ENCODE results near the gene DNAJC27. TPM values are rescaled to one million over a fixed set of nuclear protein-coding genes. Genes with fewer than 3 reads are reported as not detected.

DNAJC27 gene
- total and polyA plus RNA-seq, 9 of the 15 experiments (the other 6 are each of a cell fraction or from before 2014, with no cell fraction given) = 0.53 to 5.9 (median 3.0) TPM

- Histone ChIP-seq H3K9me1 (ENCODE audit: control insufficient read depth, insufficient read depth, low read length) (peaks cover 12% of the 10 kb centered on the region), H3K4me1 (replicated peaks in 1 of 2; ENCODE audit: control insufficient read depth in 2 of 2, insufficient read depth in 2 of 2, low read length in 2 of 2) (peaks cover 24 to 37% of the 10 kb centered on the region in 2 experiments; a peak in 4 of 5 replicates), H2AFZ (ENCODE audit: low read depth, low read length) (no peak overlapping the region), H3K79me2 (ENCODE audit: control insufficient read depth, insufficient read depth, low read length) (peaks cover 37% of the 10 kb centered on the region), H3K9me3 (replicated peaks; ENCODE audit: control insufficient read depth, insufficient read depth, low read depth, low read length) (peaks cover 5% of the 10 kb centered on the region), H3K27me3 (ENCODE audit: control insufficient read depth in 2 of 2, insufficient read depth in 2 of 2, low read length in 2 of 2) (no peaks in the 10 kb centered on the region), H3K27ac (ENCODE audit: extremely low read depth, low read depth, low read length) (no peak overlapping the region), H4K20me1 (replicated peaks; ENCODE audit: control insufficient read depth, insufficient read depth, low read length) (peaks cover 14% of the 10 kb centered on the region), H3K4me2 (ENCODE audit: insufficient read depth, low read length) (no peak overlapping the region), H3K4me3 (no peak overlapping the region), H3K36me3 (ENCODE audit: control insufficient read depth, insufficient read depth, low read length) (peaks cover 68% of the 10 kb centered on the region; the same call in 2 of the 3 replicates), H3K9ac (ENCODE audit: insufficient read depth in 1 of 2, low read depth in 2 of 2, low read length in 2 of 2) (no peak overlapping the region)
- no peak for TF ChIP-seq TBL1XR1 (IDR thresholded peaks at IDR 0.05; ENCODE audit: low read length in 2 of 2)
- TF ChIP-seq ZNF764 (CRISPR knock-in tag; IDR thresholded peaks at IDR 0.05; ENCODE audit: low read depth) = no peak
- TF ChIP-seq CXXC5 (CRISPR knock-in tag; IDR thresholded peaks at IDR 0.05) = no peak
- no peak for TF ChIP-seq NR3C1 (CRISPR knock-in tag; IDR thresholded peaks at IDR 0.05)
- no peak for TF ChIP-seq BDP1 (IDR thresholded peaks at IDR 0.05; ENCODE audit: insufficient read depth, insufficient read length)
- no peak for TF ChIP-seq ZBTB26 (CRISPR knock-in tag; IDR thresholded peaks at IDR 0.05)
- TF ChIP-seq RFX1 (IDR thresholded peaks at IDR 0.05) = no peak
- TF ChIP-seq ZNF12 (CRISPR knock-in tag; IDR thresholded peaks at IDR 0.05) = no peak
- TF ChIP-seq NR2C2 (CRISPR knock-in tag; IDR thresholded peaks at IDR 0.05) = no peak
- TF ChIP-seq NR2C2 (tag; IDR thresholded peaks at IDR 0.05) = no peak
- no peak for TF ChIP-seq HCFC1 (IDR thresholded peaks at IDR 0.05; ENCODE audit: low read depth, low read length)
- no peak for TF ChIP-seq SAP30 (IDR thresholded peaks at IDR 0.05; ENCODE audit: borderline replicate concordance, insufficient read depth, low read depth, low read length, poor library complexity, severe bottlenecking)
- TF ChIP-seq HDAC3 (IDR thresholded peaks at IDR 0.05; ENCODE audit: borderline replicate concordance, partially characterized antibody) = no peak
- no peak for TF ChIP-seq MEIS2 (IDR thresholded peaks at IDR 0.05; ENCODE audit: partially characterized antibody)
- no peak for TF ChIP-seq WHSC1 (IDR thresholded peaks at IDR 0.05; ENCODE audit: low read length)
- no peak for TF ChIP-seq PML (IDR thresholded peaks at IDR 0.05; ENCODE audit: low read length)
- TF ChIP-seq HINFP (tag; conservative IDR thresholded peaks at IDR 0.05; ENCODE audit: low read depth) = no peak
- TF ChIP-seq MCM5 (IDR thresholded peaks at IDR 0.05; ENCODE audit: low read depth) = no peak
- TF ChIP-seq XRCC3 (IDR thresholded peaks at IDR 0.05) = no peak
- POLR2A ChIA-PET = no interaction called here
- BruUV-seq (replicated peaks) = no TSS peak
- CTCF ChIA-PET (ENCODE audit: low intra/inter-chr PET ratio) = interaction anchor here (0.6 kb wide), 1 partner anchor 215 kb away, joined by 3 read pairs; no protein-coding TSS in a partner anchor
- in situ Hi-C loops (cut with MboI) (no loop called here), intact Hi-C loops (cut with micrococcal nuclease) (no loop called here)
- 68% methylated on average over 4 of the region's 5 CpGs for WGBS (ENCODE audit: insufficient coverage, low coverage, missing lambda C conversion rate)
- FAIRE-seq = no peak
- ATAC-seq = no peak
- DNase-seq (ENCODE audit: extremely low read depth in 1 of 4, low spot score in 3 of 4) = peak in 1 of 4 experiments; percentile 35
Measured at GRCh38 chr2:24914713-24915112, 57.0 kb downstream of the DNAJC27 start.

Measured in K562 (cell line).